Activated naive CD8-positive, alpha-beta T cell treated with anti-CD3 and anti-CD28 coated beads, Interleukin-2, amount 50 U/mL, for 16 hours (primary cell): ENCODE measurements around the gene APOA1.

Experiments
- DNase-seq: peaks from one replicate; pipeline ENCODE4 v3.0.0-alpha.2; 2020; ENCODE audit warnings: low read depth, low spot score

The APOA1 gene

DNA sequence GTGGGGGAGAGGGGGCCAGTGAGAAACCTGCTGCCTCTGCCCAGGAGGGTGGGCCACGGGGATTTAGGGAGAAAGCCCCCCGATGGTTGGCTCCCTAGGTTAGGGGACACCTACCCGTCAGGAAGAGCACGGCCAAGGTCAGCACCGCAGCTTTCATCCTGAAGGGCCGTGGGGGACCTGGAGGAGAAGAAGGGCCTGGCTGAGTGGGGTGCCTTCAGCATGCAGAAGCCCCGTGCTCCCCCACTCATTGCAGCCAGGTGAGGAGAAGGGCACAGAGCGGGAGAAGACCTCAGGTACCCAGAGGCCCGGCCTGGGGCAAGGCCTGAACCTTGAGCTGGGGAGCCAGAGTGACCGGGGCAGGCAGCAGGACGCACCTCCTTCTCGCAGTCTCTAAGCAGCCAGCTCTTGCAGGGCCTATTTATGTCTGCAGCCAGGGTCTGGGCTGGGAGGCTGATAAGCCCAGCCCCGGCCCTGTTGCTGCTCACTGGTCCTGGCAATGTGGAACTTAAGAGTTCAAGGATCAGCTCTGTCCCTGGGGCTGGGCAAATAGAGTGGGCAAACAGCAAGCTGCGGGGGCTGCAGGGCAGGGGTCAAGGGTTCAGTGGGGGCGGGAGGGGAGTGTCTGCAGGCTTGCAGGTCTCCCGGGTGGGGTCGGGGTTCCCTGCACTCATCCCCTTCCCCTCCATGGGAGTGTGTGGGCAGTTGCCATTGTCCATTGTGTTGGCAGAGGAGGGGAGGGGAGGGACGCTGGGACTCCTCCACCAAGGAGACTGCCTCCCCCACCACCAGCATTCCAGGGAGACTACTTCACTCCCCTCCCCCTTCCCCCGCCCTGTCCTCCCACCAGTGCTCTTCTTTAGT, at the start of gene APOA1:
TSS of gene APOA1 (minus strand) at position 392 of the 861 bp plus-strand sequence. CDS start at position 157, 235 bp downstream.
- no peak for DNase-seq

GRCh38 chr11:116885951-116886655, 48.7 kb upstream of the APOA1 start:
- DNase-seq = no peak

- no peak for DNase-seq
These were observed 45.0 kb upstream of the APOA1 start for GRCh38 chr11:116882386-116882785.

GRCh38 chr11:116881143-116881542, 43.7 kb upstream of the APOA1 start:
- DNase-seq = no peak

GRCh38 chr11:116879800-116880625, 42.6 kb upstream of the APOA1 start:
- DNase-seq = no peak

- no peak for DNase-seq
These were observed 39.2 kb upstream of the APOA1 start for GRCh38 chr11:116876656-116877055.

GRCh38 chr11:116875194-116875593, 37.8 kb upstream of the APOA1 start:
- DNase-seq = no peak

- DNase-seq = no peak
These were observed 36.8 kb upstream of the APOA1 start for GRCh38 chr11:116874251-116874650.

DNA sequence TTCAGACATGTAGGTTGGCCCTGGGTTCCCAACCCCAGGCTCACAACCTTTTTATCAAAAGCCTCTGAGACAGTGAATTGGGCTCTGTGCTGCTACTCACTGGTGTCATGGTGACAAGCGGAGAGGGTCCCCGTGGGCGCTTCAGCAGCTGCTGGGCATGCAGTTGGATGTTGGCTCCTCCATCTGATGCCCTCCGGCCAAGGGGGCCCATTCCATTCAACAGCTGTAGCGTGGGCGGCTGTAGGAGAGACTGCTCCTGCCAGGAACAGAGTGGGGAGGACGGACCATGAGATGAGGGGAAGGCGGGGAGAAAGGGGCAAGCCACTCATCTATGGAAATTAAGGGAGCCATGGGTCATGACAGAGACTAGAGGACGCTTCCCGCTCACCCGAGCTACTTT, 36.0 kb upstream of the APOA1 start:
- no peak for DNase-seq

DNA sequence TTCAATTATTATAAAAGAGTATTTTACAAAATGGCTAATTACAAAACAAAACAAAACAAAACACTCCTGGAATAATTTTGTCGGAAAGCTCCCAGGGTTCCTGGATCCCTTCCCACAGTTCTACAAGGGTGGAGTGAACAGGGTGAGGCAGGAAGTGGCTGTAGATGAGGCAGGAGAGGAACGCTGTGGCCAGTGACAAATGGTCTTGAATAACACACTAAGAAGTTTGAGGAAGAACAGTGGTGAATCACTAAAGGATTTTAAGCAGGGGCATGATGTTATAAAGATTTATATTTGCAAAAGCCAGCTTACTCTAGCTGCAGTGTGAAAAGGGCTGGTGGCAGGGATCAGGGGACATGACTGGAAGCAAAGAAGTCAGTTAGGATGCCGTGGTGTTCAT, 33.8 kb upstream of the APOA1 start:
- no peak for DNase-seq

GRCh38 chr11:116870054-116870453, 32.6 kb upstream of the APOA1 start:
- DNase-seq = no peak

DNA sequence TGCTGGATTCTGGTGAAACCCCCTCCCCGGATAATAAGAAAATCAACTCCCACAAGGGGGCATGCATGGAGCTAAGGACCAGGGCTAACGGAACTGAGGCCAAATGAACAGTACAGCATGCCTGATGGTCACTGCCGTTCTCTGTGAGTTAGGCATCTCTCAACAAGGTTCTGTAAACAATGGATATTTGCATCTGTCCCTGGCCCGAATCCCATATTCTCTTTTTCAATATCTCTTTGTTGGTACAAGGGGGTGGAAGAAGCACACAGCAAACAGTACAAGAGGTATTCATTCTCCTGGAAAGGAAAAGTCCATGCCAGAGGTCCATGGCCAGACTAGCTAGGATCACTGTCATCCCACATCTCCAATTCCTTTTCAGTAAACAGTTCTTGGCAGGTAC, 32.2 kb upstream of the APOA1 start:
- DNase-seq = no peak

DNA sequence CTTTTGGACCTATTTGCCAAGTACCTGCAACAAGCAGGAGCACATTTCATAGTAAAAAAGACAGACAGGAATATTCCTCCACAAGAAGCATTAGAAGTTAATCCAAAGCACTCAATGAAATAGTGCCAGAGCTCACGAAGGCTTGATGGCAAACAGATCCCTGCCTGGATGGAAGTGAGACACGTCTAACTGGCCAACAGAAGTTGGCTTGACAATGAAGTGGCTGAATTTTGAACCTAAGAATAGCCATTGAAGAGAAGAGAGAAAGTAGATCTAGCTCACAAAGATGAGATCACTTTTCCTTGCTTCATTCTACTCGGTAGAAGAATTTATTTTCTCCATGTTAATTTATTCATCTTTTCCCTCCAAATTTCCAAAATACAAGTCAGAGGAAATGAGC, 30.6 kb upstream of the APOA1 start:
- no peak for DNase-seq

GRCh38 chr11:116867619-116868018, 30.2 kb upstream of the APOA1 start:
- no peak for DNase-seq

DNA sequence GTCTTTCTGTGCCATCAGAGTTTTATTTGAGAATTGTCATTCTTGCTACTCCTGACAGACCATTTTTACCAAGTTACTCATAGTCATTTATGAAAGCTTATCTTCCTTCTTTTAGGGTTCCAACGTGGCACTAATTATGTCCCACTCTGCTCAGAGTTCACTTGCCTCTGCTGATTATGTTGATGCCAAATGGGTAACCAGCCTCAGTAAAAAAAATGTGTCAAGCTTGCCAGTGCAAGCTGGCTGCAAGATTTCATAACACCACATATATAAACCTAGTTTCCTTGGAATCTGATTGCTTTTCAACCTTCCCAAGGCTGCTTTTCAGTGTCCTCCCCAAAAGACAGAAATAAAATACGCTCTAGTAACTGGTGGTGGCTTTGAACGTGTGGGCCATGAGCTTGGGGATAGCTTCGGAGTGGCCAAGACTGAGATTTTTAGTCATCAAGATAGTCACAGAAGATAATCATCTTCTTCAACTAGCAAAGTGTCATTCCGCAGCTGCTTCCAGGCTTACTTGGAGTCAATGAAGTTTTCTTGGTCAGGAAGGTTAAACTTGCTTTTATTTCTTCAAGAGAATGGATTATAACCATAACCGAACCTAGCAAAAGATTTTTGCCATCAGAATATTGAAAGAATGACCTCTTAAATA, 29.5 kb upstream of the APOA1 start:
- no peak for DNase-seq

- DNase-seq = no peak
These were observed 28.3 kb upstream of the APOA1 start for GRCh38 chr11:116865696-116866095.

DNA sequence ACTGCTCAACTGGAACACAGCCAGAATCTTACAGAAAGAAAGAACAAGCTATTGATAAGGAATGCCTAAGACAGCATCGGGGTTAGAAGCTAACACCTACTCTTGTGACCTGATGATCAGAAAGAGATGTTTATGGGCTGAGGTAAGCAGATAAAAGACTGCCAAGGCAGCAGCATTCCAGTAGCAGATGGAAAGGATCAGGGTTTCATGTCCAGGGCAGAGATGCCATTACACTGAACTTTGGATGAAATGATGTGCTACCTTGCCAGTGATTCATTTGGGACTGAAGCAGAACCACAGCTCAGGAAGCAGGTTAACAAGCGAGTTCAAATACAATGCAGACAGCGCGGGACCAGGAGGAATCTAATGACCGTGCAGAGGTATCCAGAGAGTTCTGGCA, 27.1 kb upstream of the APOA1 start:
- DNase-seq = no peak

GRCh38 chr11:116862951-116863350, 25.5 kb upstream of the APOA1 start:
- no peak for DNase-seq

- no peak for DNase-seq
These were observed 24.8 kb upstream of the APOA1 start for GRCh38 chr11:116862185-116862584.

DNA sequence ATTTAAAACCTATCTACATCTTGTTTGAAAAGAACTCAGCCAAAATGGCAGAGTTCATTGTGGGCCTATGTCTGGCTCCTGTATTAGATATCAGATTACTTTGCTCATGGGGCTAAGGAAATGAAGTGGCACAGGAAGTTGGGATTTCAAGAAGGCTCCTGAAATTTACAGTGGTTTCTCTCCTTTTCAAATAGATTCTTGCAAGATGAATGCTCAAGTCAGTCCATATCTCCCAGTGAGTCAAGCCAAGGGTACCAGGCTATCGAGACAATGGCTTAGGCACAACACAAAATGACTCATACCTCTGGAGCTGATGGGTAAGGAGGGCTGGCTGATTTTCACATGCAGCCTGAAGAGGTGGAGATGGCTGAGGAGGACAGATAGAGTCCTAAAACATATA, 24.1 kb upstream of the APOA1 start:
- DNase-seq = no peak

DNA sequence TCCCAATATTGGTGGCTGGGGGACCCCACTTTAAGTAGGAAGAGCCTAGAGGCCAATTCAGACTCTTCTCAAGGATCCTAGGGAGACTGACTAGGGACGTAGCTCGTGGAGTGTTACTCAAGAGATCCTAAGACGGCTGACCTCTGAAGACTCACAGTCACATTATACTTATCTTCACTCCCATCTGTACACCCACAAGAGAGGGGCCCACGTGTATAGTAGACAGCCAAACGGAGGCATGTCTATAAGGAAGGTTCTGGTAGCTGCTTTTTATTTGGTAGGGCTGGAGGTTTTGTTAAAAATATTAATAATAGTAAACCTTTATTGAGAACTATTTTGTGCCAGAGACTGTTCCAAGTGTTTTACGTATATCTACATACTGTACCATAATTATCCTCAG, 22.9 kb upstream of the APOA1 start:
- no peak for DNase-seq

DNA sequence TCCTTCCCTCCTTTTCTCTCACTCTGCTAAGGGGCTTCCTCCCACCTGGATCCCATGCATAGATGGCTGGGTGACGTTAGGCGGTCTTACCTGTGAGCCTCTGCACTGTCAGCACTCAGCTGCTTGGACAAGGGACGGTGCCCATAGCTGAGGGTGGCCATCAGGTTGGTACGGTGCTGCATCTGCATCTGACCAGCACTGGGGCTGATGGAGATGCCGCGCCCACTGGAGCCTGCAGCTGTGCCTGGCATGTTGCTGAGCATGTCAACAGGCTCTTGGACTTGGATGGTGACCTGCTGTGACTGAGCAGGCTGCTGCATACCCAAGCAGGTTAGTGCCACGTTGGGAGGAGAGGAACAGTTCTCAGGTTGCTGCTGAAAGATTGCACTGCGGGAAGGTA, 21.8 kb upstream of the APOA1 start:
- no peak for DNase-seq
